Right ventricle myocardium superior (tissue), 1 donor: ENCODE data around the gene EID2B. TPM values are rescaled to one million over a fixed set of nuclear protein-coding genes. Genes with fewer than 3 reads are reported as not detected.
A peak's percentile ranks its signal among the peaks of the same experiment; 100 is the strongest.

Source experiments
- ATAC-seq: fragments of 200-7000 bp; cut with Tn5 transposase; one replicate; pipeline ENCODE4 v1.9.1; 2020; ENCODE audit warnings: mild to moderate bottlenecking; ENCODE audit not compliant: poor library complexity
- DNase-seq: peaks from one replicate; pipeline ENCODE4 v3.0.0-alpha.2; 2020
- intact Hi-C: fragments of 100-400 bp; cut with DNase I; formaldehyde crosslinking; loops from one replicate; pipeline ENCODE4 v1.11.2; 2022
- total RNA-seq: library from RNA; stranded (reverse); fragmentation: NEBNext Ultra II Directional; extraction: Animal tissue kit (Norgen Biotek cat#: 25700); gene quantifications from one replicate; pipeline ENCODE4 v1.2.1, GENCODE V29; 2021
- donor health status: DM: no; HTN: yes; CAD: no; lungs with severe emphysema.

Gene EID2B
- total RNA-seq, 1 donor from 2014 or later = 1.7 TPM

GRCh38 chr19:39539518-39540332 is 7.1 kb upstream of the EID2B start, which contains the start of gene EID2:
EID2 (minus strand) TSS chr19:39540161; CDS start chr19:39540079, 82 bp downstream.
- intact Hi-C loops = loop anchor here (5.0 kb wide), 1 partner anchor 102 kb away; the partner anchor contains the start of gene RPS16
- DNase-seq = peak; percentile 98
- ATAC-seq = peak; percentile 99

GRCh38 chr19:39539165-39539517 is 6.5 kb upstream of the EID2B start:
- ATAC-seq (no peak), DNase-seq (no peak)
- intact Hi-C loops = no loop called here

- intact Hi-C loops = loop anchor here (2.0 kb wide), 1 partner anchor 59 kb away; no protein-coding TSS in a partner anchor
Observed at GRCh38 chr19:39533791-39534190, 1.1 kb upstream of the EID2B start.

GRCh38 chr19:39533003-39533512 is 406 bp upstream of the EID2B start:
- DNase-seq = no peak
- peak; percentile 18 for ATAC-seq
- intact Hi-C loops = loop anchor here (2.0 kb wide), 1 partner anchor 58 kb away; no protein-coding TSS in a partner anchor

More at GRCh38 chr19:39533791-39534190, 1.1 kb upstream of the EID2B start:
- no peak for ATAC-seq
- no peak for DNase-seq

GRCh38 chr19:39531834-39532232 is 819 bp downstream of the EID2B start:
- intact Hi-C loops = loop anchor here (2.0 kb wide), 1 partner anchor 57 kb away; no protein-coding TSS in a partner anchor
- ATAC-seq (no peak), DNase-seq (no peak)

GRCh38 chr19:39525205-39525604 is 7.4 kb downstream of the EID2B start:
- no peak for DNase-seq
- intact Hi-C loops = no loop called here
- no peak for ATAC-seq

- intact Hi-C loops = no loop called here
- DNase-seq (no peak), ATAC-seq (no peak)
Observed at GRCh38 chr19:39524495-39524894, 8.2 kb downstream of the EID2B start.

GRCh38 chr19:39520541-39521484 is 11.8 kb downstream of the EID2B start:
- no peak for ATAC-seq
- no peak for DNase-seq
- intact Hi-C loops = no loop called here

- DNase-seq = no peak
- intact Hi-C loops = no loop called here
Observed at GRCh38 chr19:39518975-39519374, 13.7 kb downstream of the EID2B start.

GRCh38 chr19:39518458-39518857 is 14.2 kb downstream of the EID2B start:
- intact Hi-C loops = no loop called here
- no peak for DNase-seq
- ATAC-seq = no peak

More at GRCh38 chr19:39518975-39519374, 13.7 kb downstream of the EID2B start:
- no peak for ATAC-seq

- DNase-seq (no peak), ATAC-seq (no peak)
- intact Hi-C loops = no loop called here
Observed at GRCh38 chr19:39517432-39517831, 15.2 kb downstream of the EID2B start.

GRCh38 chr19:39516270-39516669 is 16.4 kb downstream of the EID2B start:
- no peak for ATAC-seq
- intact Hi-C loops = no loop called here

GRCh38 chr19:39515551-39516191 is 17.0 kb downstream of the EID2B start:
- no peak for DNase-seq
- intact Hi-C loops = no loop called here

More at GRCh38 chr19:39516270-39516669, 16.4 kb downstream of the EID2B start:
- DNase-seq = no peak

GRCh38 chr19:39514840-39515550 is 17.7 kb downstream of the EID2B start, which contains the start of gene SELENOV:
SELENOV (plus strand) TSS chr19:39515139; CDS start chr19:39515213, 74 bp downstream.
- ATAC-seq = peak; percentile 18
- intact Hi-C loops = no loop called here
- DNase-seq = no peak

More at GRCh38 chr19:39515551-39516191, 17.0 kb downstream of the EID2B start:
- ATAC-seq = no peak

- DNase-seq (no peak), ATAC-seq (no peak)
- intact Hi-C loops = no loop called here
Observed at GRCh38 chr19:39512988-39513387, 19.7 kb downstream of the EID2B start.

GRCh38 chr19:39509233-39509632 is 23.4 kb downstream of the EID2B start:
- intact Hi-C loops = no loop called here
- no peak for DNase-seq
- ATAC-seq = no peak

- no peak for ATAC-seq
- intact Hi-C loops = no loop called here
- DNase-seq = no peak
Observed at GRCh38 chr19:39508629-39509028, 24.0 kb downstream of the EID2B start.
